GM04503 (cell line): ENCODE data around the gene TRIM10.
"Not testable (repeated sequence)": the region's sequence is repeated elsewhere in the genome, so short reads cannot be mapped to it uniquely, and the experiment has no call there.

Experiments
- DNase-seq: peaks from one replicate; pipeline ENCODE4 v3.0.0-alpha.2; 2012; ENCODE audit warnings: low read depth

Gene TRIM10

DNA sequence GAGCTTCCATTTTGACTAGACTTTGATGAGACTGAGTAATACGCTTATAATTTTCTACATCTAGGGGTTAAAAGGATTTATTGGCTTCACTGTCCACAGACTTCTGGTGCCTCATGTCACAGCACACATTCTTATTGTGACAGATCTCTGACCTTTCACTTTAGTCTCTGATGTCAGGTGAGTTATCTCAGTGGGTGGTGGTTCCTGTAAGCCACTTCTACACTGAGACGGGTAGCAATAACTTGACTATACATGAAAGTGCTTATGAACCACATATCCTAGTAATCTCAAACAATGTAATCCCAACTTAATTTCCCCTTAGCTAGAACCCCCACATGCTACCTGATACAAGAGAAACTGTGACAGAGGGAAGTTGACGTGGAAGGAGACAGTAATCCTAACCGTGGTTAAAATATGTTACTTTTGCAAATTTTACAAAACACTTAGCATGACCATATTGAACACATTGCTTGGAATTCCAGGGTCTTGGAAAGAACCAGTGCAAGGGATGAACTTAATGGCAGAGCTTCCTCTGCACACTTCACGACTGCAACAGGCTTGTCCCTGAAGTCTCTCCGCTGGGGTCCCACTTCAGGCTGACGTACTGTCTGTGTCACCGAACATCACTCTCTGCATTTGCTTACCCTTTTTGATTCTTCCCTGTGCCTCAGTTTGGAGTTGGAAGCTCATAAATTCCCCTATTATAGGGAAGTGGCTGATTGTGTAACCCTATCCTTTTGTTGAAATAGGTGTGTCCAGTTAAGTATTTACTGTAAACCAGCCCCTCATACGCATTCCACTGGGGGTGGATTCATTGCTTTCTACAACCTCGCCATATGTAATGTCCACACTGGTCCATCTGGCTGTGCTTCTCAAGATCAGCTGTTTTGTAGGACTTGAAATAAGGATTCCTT, 31.5 kb downstream of the TRIM10 start:
- DNase-seq, result no peak

DNA sequence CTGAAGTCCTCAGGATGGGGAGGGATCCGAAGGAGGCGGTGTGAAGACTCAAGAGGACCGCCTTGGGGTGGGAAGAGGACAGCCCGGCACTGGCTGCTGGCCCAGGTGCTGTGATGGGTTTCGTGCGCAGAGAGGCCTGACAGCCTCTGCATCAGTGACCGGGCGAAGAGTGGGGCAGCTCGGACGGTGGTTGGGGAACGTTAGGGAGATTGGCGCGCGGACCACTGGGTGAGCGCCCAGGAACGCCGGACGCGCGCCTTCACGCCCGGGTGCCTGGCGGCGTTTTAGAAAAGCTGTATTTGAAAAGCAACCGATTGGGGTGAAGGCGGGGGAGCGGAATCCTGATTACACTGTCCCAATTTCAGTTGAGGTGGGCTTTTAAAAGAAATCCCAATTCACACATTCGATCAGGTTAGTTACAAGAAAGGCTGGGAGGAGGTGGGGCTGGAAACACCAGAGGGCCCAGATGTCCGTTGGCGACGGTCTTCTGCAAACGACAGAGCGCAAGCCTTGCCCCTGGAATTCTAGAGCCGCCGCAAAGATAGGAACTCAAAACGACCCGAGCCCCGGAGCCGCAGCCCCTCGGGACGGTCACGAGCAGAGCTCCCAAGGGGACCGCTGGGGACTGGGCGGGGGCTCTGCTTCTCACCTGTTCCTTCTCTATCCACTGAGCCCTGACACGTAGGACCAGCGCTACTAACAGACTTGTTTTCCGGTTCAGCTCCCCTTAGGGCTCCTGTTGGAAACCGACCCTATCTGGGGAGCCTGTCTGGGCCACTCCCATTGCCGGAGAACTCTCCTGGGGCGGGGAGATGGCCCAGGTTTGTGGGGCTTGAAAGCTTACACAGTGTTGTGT, 33.5 kb downstream of the TRIM10 start:
- no peak for DNase-seq

DNA sequence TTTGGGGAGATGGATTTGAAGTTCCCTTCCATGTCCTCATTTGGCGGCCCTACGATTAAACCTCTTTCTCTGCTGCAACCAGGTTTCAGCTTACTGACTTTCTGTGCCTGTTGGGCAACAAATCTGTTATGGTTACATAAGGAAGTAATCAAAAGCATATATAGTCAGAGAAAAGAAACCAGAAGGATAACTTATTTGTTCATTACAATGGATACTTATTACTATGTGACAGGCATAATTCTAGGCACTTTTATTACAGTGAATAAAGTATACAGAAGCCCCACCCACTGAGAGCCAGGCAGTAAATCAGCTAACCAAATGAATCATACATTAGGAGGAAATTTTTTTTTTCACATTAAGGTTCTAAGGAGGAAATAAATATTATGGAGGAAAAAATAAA, 38.5 kb downstream of the TRIM10 start:
- peak; percentile 20 for DNase-seq

DNA sequence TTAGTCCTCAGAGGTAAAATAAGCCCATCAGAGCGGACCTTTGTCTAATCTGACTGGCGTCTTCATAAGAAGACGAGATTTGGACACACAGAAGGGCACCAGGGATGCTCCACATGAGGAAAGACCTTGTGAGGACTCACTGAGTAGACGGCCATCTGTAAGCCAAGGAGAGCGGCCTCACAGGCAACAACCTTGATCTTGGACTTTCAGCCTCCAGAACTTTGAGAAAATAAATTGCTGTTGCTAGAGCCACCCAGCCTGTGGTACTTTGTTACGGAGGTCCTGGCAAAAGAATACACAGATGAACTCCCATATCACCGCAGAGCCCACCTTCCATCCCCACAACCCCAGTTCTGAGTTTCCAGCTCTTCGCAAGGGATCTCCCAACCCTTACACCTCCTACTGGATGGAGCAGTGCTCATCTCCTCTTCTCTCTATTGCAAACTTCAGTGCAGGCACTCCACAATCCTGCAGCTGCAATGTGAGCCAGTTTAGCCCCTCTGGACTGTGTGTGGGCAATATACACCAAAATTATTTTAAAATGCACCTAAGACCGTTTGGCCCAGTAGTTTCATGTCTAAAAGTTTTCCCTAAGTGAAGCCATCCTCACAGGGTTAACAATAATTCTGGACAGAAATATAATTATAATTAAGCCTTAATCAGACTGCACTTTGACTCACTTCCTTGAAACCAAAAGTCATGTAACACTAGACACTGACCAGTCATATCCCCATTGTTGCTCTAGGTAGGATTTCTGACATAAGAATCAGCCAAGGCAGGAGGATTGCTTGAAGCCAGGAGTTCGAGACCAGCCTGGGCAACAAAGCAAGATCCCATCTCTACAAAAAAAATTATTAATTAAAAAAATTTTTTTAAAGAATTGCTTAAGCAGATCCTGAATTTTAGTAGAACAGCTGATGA, 39.3 kb downstream of the TRIM10 start:
- DNase-seq, result no peak

DNA sequence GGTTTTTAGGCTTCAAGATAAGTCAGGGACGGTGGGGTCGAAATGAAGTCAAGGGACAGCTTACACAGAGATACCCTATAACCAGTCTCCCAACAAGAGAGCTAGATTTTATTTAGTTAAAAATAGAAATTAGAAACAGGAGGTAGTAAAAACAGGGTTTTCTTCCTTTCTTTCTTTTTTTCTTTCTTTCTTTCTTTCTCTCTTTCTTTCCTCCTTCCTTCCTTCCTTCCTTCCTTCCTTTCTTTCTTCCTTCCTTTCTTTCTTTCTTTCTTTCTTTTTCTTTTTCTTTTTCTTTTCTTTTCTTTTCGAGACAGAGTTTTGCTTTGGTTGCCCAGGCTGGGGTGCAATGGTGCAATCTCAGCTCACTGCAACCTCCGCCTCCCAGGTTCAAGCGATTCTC, 42.3 kb downstream of the TRIM10 start:
- DNase-seq, result not testable (repeated sequence)

DNA sequence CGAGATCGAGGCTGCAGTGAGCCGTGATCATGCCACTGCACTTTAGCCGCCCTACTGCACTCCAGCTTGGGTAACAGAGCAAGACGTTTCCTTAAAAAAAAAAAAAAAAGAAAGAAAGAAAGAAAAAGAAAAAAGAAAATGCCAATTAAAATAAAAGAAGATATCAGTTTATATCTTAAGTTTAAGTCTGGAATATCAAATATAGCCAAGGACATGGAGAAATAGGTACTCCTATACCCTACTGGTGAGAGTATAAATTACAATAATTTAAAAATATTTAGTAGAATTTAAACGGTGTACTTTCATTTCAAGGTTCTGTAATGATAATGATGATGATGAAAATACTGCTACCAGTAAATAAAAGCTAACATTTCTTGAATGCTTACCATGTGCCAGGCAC, 44.3 kb downstream of the TRIM10 start:
- no peak for DNase-seq

DNA sequence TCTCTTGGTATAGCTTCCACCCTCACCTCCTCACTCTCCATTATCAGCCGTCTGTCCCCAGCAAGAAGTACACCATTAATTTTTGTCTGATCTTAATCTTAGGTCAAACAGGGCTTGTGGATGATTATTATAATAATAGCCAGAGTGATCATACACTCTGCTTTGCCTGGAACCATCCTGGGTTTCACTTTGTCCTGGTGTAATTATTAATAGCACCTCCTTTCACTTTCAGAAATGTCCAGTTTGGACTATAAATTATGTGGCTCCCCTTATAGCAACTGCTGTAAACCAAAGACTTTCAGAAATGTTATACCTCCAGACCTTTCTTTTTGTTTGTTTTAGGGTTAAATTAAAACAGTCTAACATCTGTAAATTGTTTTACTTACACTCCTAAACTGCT, 47.2 kb downstream of the TRIM10 start:
- no peak for DNase-seq

DNA sequence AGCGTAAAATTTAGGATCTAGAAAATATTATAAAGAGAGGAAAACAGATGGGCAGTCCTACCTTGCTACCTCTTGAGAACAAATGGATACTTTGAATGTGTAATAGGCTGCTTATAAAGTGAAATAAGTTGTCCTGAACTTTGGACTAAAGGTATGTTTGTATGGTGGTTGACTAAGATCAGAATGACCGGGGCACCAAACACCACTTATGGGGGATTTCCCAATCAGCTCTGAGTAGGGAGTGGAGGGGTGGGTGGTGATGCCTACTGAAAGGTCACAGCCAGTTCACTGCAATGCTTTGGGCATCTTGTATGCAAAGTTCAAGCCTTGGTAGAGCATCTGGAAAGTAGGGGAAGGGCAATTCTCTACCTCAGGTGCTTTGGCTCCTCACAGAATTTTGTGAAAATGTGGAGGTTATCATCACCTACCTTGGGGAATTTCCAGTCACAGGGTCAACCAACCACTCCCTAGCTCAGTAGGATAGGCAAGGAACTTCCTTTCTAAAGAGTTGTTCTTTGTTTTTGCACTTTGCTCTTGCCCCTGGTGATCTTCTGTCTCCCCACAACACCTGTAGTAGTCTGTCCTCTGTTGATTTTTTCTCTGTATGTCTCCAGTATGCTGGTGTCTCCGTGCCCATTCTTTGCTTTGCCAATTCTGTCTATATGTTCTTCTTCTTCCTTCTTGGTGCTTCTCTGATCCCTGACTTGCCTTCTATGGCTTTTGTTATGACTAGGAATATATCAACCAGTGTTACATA, 47.8 kb downstream of the TRIM10 start, which contains the start of gene TRIM31:
Gene TRIM31 (minus strand): TSS at position 88 of the 757 bp plus-strand sequence. CDS start 285 bp downstream, outside the sequence.
- no peak for DNase-seq

DNA sequence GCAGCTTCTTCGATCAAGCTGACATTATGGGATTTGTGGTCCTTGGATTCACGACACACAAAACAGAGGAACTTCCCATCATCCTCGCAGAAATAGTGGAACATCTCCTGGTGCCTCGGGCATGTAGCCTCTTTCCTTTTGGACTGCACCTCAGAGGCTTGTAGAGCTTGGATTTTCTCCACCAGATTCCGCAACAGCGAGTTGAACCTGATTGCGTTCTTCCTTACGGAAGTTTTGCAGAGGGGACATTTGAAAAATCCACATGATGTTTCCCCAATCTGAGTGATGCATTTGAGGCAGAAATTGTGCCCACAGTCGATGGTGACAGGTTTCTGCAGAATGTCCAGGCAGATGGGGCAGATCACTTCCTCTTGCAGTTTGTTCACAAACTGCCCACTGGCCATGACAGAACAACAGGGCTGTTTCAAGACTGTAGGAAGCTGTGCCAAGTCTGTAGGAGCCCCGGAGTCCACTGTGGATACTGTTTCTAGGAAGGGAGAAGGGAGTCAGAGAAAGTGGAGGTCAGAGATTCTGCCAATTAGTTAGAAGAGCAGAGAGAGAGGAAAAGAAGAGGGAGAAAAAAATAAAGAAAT, 48.5 kb downstream of the TRIM10 start:
- DNase-seq, result no peak

DNA sequence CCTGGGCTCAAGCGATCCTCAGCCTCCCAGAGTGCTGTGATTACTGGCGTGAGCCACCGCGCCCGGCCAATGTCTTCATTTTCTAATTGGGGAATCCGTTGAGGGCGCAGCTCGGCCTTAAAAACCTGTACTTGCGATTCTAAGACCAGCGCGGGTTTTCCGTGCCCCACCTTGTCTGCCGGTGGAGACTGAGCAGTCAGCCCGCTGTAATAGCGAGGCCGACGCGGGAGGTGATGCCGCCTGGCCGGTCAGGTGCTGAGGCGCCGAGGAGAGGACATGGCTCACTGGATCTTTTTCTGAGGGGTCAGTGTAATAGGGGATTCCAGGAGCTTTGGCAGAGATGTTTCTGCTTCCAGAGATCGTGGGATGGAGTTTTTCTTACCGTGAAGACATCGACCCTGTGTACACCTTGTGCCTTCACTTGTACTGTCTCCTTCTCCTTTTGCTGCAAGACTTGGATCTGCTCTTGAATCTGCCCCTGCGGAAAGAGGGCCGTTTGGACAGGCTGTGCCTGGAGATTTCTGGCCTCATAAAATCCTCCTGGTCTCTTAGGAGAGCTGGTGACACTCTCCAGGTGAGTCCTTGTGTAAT, 49.6 kb downstream of the TRIM10 start:
- no peak for DNase-seq

DNA sequence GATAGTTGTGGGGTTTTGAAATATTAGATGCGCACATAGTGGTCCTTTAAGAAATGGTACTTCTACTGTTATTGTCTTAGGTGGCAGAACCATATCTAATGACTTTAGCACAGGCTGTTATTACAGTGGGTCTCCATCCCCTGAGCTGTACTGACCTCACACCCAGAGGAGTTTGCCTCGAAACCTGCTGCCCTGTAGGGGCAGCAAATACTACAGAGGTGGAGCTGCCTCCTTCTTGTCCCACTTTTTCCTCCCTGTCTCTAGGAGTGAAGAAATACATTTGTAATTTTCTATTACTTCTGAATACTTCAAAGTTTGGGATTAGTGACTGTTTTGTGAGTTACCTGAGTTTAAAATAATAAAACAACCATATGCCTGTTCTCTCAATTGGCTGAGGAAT, 56.4 kb downstream of the TRIM10 start:
- DNase-seq, result no peak

DNA sequence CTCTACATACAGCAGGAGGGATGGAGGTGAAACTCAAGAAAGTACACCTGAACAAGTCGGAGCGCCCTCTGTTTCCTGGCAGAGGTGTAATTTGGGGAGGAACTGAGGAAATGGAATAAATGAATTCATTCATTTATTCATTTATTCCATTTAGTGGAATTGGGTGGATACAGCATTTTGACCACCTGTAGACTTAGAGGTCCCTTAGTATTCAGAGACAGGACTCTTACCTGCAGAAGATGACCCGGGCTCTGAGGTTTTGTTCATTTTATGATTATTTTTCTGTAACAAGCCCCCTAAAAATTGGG, 57.2 kb downstream of the TRIM10 start:
- no peak for DNase-seq

DNA sequence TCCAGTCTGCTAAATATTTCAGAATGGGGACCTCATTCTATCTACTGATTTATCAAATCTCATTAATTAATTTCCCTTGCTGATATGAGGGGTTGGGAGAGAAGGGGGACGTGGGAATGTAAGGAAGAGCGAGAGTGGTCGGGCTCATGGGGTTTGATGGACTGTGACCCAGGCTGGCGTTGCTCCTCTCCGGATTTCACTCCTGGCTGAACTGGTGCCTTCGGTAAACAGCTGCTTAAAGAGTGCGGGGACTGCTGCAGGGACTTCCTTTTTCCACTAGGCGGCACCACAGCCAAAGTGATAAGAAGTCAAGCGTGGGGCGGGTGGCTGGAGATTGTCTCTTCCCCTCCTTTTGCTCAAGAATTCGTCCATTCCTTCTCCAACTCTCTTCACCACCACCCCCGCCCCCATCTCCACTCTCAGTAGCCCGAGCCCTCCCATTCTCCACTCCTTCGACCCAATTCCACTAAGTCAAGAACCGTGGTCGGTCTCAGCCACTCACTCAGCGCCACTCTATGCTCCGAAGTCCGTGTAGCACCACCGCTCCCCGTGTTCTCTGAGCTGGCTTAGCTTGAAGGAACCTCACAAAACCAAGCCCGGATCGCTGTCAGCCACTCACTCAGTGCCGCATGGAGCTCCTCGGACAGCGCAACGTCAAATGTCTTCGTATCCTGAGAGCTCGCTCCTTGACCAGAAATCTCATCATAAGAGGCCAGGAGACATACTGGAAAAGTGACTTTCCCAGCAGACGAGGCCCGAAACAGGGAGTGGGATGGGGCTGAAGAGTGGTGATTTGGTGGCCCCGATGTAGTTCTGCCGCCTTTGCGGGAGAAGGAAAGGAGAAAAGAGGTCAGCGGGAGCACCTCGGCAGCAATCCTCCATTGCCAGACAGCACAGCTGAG, 57.8 kb downstream of the TRIM10 start:
- no peak for DNase-seq

DNA sequence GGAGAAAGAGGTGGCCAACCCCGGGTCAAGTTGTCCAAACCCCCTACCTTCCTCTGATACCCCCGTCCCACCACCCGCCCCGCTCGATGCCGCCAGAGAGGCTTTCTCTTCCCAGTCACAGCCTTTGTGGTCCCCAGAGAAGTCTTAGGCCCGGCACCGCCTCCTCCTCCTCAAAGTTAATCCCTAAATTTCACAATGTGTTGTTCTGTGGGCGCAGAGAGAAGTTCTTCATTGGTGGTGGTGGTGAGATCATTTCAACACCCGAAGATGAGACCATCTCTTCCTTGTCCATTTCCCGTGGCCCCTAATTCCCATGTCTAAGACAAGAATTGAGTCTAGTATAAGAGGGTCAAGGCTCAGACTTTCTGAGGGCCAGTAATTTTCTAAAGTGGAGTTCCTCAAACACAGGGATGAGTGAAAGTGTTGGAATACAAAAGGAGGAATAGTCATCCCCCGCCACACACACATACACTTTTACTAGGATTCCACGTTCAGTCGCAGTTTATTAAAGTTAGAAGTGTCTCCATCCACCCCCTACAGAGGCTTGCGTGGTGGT, 58.5 kb downstream of the TRIM10 start:
- DNase-seq, result no peak
